Prostate gland (tissue), 2 donors: ENCODE measurements around the gene HADH.

Experiments used
- POLR2A ChIP-seq: fragments of 450-650 bp; IDR thresholded peaks from one replicate; pipeline ENCODE4 v1.6.1; 2016; ENCODE audit warnings: antibody characterized with exemption, mild to moderate bottlenecking
- POLR2AphosphoS5 ChIP-seq: sonication (generic); formaldehyde crosslinking; IDR thresholded peaks from one replicate; pipeline ENCODE4 v1.6.1; 2017; ENCODE audit warnings: antibody characterized with exemption
- TF ChIP-seq, protein P1 (sequence below), 4 experiments: fragments of 200-600 bp in 2 of 4; fragments of 450-650 bp in 2 of 4; sonication (generic) in 2 of 4; IDR thresholded peaks; 1 replicate in 3 of 4; 2 replicates in 1 of 4; pipeline ENCODE4 v1.5.1; 2016 to 2019; ENCODE audit warnings: antibody characterized with exemption in 4 of 4, mild to moderate bottlenecking in 2 of 4, moderate library complexity in 2 of 4

DNA sequence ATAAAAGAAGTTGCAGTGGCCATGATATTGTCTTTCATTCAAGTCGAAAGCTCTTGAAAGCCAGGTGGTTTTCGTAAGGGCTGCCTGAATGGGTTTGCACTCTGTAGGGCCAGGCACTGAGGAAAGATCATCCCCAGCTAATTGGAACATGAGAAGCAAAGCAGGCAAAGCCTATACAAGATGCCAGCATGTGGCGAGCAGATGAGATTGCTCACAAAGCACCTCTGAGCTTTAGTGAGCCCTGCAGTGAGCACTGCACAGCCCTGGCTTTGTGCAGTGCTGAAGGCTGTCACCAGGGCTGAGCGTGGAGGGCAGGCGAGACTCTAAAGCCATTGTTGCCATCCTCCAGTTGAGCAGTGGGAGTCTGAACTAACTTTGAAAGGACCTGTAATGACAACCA lies 53.8 kb downstream of the HADH start:
- TF ChIP-seq, protein P1, sequence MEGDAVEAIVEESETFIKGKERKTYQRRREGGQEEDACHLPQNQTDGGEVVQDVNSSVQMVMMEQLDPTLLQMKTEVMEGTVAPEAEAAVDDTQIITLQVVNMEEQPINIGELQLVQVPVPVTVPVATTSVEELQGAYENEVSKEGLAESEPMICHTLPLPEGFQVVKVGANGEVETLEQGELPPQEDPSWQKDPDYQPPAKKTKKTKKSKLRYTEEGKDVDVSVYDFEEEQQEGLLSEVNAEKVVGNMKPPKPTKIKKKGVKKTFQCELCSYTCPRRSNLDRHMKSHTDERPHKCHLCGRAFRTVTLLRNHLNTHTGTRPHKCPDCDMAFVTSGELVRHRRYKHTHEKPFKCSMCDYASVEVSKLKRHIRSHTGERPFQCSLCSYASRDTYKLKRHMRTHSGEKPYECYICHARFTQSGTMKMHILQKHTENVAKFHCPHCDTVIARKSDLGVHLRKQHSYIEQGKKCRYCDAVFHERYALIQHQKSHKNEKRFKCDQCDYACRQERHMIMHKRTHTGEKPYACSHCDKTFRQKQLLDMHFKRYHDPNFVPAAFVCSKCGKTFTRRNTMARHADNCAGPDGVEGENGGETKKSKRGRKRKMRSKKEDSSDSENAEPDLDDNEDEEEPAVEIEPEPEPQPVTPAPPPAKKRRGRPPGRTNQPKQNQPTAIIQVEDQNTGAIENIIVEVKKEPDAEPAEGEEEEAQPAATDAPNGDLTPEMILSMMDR (IDR thresholded peaks at IDR 0.05) = no peak
- TF ChIP-seq POLR2A = no peak
- TF ChIP-seq POLR2AphosphoS5 = no peak
